Esophagus muscularis mucosa (tissue), 4 donors: ENCODE measurements around the gene CSNK1D. TPM values are rescaled to one million over a fixed set of nuclear protein-coding genes. Genes with fewer than 3 reads are reported as not detected.

Experiments
- DNase-seq: peaks from one replicate; pipeline ENCODE4 v3.0.0-alpha.2; 2017; ENCODE audit errors: extremely low spot score
- H3K27ac ChIP-seq, 4 donors: fragments of 200-600 bp; sonication (generic); replicated peaks in 1 of 4; 1 replicate in 3 of 4; 2 replicates in 1 of 4; pipeline ENCODE4 v1.5.1; 2016 to 2019; ENCODE audit warnings: mild to moderate bottlenecking in 1 of 4
- H3K27me3 ChIP-seq, 4 donors: fragments of 200-600 bp; sonication (generic); one replicate each; pipeline versions ENCODE4 v1.5.1 to v1.6.0; 2016 to 2019
- H3K36me3 ChIP-seq, 4 donors: fragments of 200-600 bp; sonication (generic); one replicate each; pipeline ENCODE4 v1.5.1; 2016 to 2019
- H3K4me1 ChIP-seq, 4 donors: fragments of 200-600 bp; sonication (generic); one replicate each; pipeline ENCODE4 v1.5.1; 2016 to 2019
- H3K4me3 ChIP-seq, 4 donors: fragments of 200-600 bp; sonication (generic); 1 replicate in 2 of 4; 2 replicates in 2 of 4; pipeline ENCODE4 v1.5.1; 2016 to 2019; ENCODE audit warnings: mild to moderate bottlenecking in 4 of 4, moderate library complexity in 1 of 4
- H3K9me3 ChIP-seq, 4 donors: fragments of 200-600 bp; sonication (generic); 1 replicate in 3 of 4; 2 replicates in 1 of 4; pipeline ENCODE4 v1.5.1; 2016 to 2019
- CTCF ChIP-seq, 3 experiments: fragments of 200-600 bp in 2 of 3; fragments of 450-650 bp in 1 of 3; sonication (generic) in 2 of 3; IDR thresholded peaks; one replicate each; pipeline ENCODE4 v1.5.1; 2017 to 2019; ENCODE audit warnings: antibody characterized with exemption in 3 of 3, mild to moderate bottlenecking in 2 of 3, moderate library complexity in 1 of 3
- EP300 ChIP-seq: sonication (generic); formaldehyde crosslinking; IDR thresholded peaks from one replicate; pipeline ENCODE4 v1.6.1; 2017; ENCODE audit warnings: antibody characterized with exemption
- POLR2A ChIP-seq: fragments of 450-650 bp; IDR thresholded peaks from one replicate; pipeline ENCODE4 v1.6.1; 2017; ENCODE audit warnings: antibody characterized with exemption, moderate library complexity, mild to moderate bottlenecking, low read depth
- POLR2AphosphoS5 ChIP-seq, 2 donors: sonication (generic); formaldehyde crosslinking; IDR thresholded peaks; one replicate each; pipeline ENCODE4 v1.6.1; 2017; ENCODE audit warnings: antibody characterized with exemption in 2 of 2
- WGBS: methylation state at CpG from one replicate; pipeline ENCODE4 v1.1.5; 2018; 5-methylcytosine and 5-hydroxymethylcytosine counted together
- intact Hi-C: fragments of 100-400 bp; cut with DNase I; formaldehyde crosslinking; loops from one replicate; pipeline ENCODE4 v1.15.1; 2023
- total RNA-seq, 4 donors: library from RNA; depleted of rRNA; stranded (reverse); fragments of >200 nt; gene quantifications; one replicate each; pipeline versions ENCODE4 v1.1.0 to v1.2.1, GENCODE V29; 2016

Gene CSNK1D
- total RNA-seq, 4 donors from 2014 or later, result 47.2 to 65.5 (median 61.0) TPM

- peak overlapping the region in 1 of 4 donors; percentile 13 for H3K4me3 ChIP-seq
- peaks cover 16 to 54% (median 45%) of the 10 kb centered on the region in 4 donors for H3K36me3 ChIP-seq
- no peak for TF ChIP-seq CTCF (IDR thresholded peaks at IDR 0.05)
- TF ChIP-seq POLR2A, result no peak
- no peak for TF ChIP-seq EP300
- TF ChIP-seq POLR2AphosphoS5 (IDR thresholded peaks at IDR 0.05), result no peak
- peak overlapping the region; percentile 81 to 89 (median 85) for H3K27ac ChIP-seq
- H3K4me1 ChIP-seq, result peaks cover 74 to 100% (median 95%) of the 10 kb centered on the region in 4 donors
- no peak for DNase-seq
- H3K9me3 ChIP-seq, result no peaks in the 10 kb centered on the region
- WGBS, result 55% methylated on average over 15 of the region's 17 CpGs
- no peaks in the 10 kb centered on the region for H3K27me3 ChIP-seq
- intact Hi-C loops, result loop anchor here (5.0 kb wide), 1 partner anchor 53 kb away; no protein-coding TSS in a partner anchor
Observed at GRCh38 chr17:82239401-82239925, 34.0 kb downstream of the CSNK1D start.

GRCh38 chr17:82238472-82239201 lies 34.9 kb downstream of the CSNK1D start:
- H3K27ac ChIP-seq, result peak overlapping the region; percentile 81 to 89 (median 85)
- WGBS, result 20% methylated on average over 11 of the region's 33 CpGs
- intact Hi-C loops, result loop anchor here (5.0 kb wide), 1 partner anchor 54 kb away; no protein-coding TSS in a partner anchor
- H3K4me3 ChIP-seq, result peak overlapping the region; percentile 12 to 30 (median 18)
- DNase-seq, result no peak
- H3K9me3 ChIP-seq, result no peaks in the 10 kb centered on the region
- H3K27me3 ChIP-seq, result no peaks in the 10 kb centered on the region
- TF ChIP-seq POLR2AphosphoS5 (IDR thresholded peaks at IDR 0.05) (peak; percentile 76), POLR2A (no peak), CTCF (IDR thresholded peaks at IDR 0.05) (no peak), EP300 (no peak)
- peaks cover 8 to 46% (median 36%) of the 10 kb centered on the region in 4 donors for H3K36me3 ChIP-seq
- peaks cover 74 to 96% (median 91%) of the 10 kb centered on the region in 4 donors for H3K4me1 ChIP-seq

- H3K27ac ChIP-seq, result peak overlapping the region; percentile 81 to 89 (median 85)
Observed at GRCh38 chr17:82237746-82238471, 35.6 kb downstream of the CSNK1D start.

More at GRCh38 chr17:82237746-82238471, 35.6 kb downstream of the CSNK1D start:
- peaks cover 73 to 96% (median 89%) of the 10 kb centered on the region in 4 donors for H3K4me1 ChIP-seq
- no peak for TF ChIP-seq POLR2A
- TF ChIP-seq EP300, result no peak
- no peak for TF ChIP-seq CTCF (IDR thresholded peaks at IDR 0.05)
- TF ChIP-seq POLR2AphosphoS5 (IDR thresholded peaks at IDR 0.05), result no peak
- H3K4me3 ChIP-seq, result peak overlapping the region in 3 of 4 donors; percentile 12 to 22 (median 13)
- peaks cover 6 to 38% (median 29%) of the 10 kb centered on the region in 4 donors for H3K36me3 ChIP-seq
- 67% methylated on average over 9 of the region's 34 CpGs for WGBS
- intact Hi-C loops, result loop anchor here (2.0 to 5.0 kb wide), 2 partner anchors 54 to 83 kb away; no protein-coding TSS in a partner anchor
- H3K27me3 ChIP-seq, result no peaks in the 10 kb centered on the region
- DNase-seq, result no peak
- H3K9me3 ChIP-seq, result no peaks in the 10 kb centered on the region
